B cell (primary cell): ENCODE measurements around the gene PRKACG.

Experiments
- EZH2 ChIP-seq: IDR thresholded peaks from 2 replicates; pipeline ENCODE4 v1.6.1; 2012; ENCODE audit warnings: borderline replicate concordance, low read depth, mild to moderate bottlenecking, moderate library complexity, low read length; ENCODE audit not compliant: insufficient read depth, poor library complexity, severe bottlenecking
- TF ChIP-seq, protein P1 (sequence below): fragments of 200-600 bp; IDR thresholded peaks from one replicate; pipeline ENCODE4 v1.8.0; 2022; ENCODE audit warnings: antibody characterized with exemption, mild to moderate bottlenecking

DNA sequence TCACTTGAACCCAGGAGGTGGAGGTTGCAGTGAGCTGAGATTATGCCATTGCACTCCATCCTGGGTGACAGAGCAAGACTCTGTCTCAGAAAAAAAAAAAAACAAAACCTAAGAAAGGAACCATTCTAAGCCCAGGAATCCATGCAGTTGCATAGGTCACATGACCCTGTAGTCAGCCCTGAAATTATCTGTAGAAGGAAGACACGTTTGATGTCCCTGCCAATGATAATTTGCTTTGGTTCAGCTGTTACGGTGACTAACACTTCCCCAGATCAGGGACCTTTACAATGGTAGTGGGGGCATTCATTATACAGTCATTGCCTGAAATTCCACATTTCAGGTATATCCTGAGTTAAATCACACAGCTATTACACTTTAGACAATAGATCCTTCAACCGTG lies 50.5 kb downstream of the PRKACG start:
- TF ChIP-seq, protein P1, sequence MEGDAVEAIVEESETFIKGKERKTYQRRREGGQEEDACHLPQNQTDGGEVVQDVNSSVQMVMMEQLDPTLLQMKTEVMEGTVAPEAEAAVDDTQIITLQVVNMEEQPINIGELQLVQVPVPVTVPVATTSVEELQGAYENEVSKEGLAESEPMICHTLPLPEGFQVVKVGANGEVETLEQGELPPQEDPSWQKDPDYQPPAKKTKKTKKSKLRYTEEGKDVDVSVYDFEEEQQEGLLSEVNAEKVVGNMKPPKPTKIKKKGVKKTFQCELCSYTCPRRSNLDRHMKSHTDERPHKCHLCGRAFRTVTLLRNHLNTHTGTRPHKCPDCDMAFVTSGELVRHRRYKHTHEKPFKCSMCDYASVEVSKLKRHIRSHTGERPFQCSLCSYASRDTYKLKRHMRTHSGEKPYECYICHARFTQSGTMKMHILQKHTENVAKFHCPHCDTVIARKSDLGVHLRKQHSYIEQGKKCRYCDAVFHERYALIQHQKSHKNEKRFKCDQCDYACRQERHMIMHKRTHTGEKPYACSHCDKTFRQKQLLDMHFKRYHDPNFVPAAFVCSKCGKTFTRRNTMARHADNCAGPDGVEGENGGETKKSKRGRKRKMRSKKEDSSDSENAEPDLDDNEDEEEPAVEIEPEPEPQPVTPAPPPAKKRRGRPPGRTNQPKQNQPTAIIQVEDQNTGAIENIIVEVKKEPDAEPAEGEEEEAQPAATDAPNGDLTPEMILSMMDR = no peak
- TF ChIP-seq EZH2 = no peak
